ENCODE data around the gene BAX.

Gene BAX

GRCh38 chr19:49011194-49011593 lies 56.5 kb downstream of the BAX start:
- H3K27ac ChIP-seq = no peak overlapping the region
- no peak for TF ChIP-seq ZFX (IDR thresholded peaks at IDR 0.05)

All from C4-2B (cell line).